NCI-H1694 (cell line): ENCODE results near the gene ZBTB32.
"Not testable (repeated sequence)": the region's sequence is repeated elsewhere in the genome, so short reads cannot be mapped to it uniquely, and the experiment has no call there.

Source experiments
- DNase-seq: peaks from one replicate; lab custom pipeline; 2025; lab: John Stamatoyannopoulos, UW

ZBTB32 gene, protein sequence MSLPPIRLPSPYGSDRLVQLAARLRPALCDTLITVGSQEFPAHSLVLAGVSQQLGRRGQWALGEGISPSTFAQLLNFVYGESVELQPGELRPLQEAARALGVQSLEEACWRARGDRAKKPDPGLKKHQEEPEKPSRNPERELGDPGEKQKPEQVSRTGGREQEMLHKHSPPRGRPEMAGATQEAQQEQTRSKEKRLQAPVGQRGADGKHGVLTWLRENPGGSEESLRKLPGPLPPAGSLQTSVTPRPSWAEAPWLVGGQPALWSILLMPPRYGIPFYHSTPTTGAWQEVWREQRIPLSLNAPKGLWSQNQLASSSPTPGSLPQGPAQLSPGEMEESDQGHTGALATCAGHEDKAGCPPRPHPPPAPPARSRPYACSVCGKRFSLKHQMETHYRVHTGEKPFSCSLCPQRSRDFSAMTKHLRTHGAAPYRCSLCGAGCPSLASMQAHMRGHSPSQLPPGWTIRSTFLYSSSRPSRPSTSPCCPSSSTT

DNA sequence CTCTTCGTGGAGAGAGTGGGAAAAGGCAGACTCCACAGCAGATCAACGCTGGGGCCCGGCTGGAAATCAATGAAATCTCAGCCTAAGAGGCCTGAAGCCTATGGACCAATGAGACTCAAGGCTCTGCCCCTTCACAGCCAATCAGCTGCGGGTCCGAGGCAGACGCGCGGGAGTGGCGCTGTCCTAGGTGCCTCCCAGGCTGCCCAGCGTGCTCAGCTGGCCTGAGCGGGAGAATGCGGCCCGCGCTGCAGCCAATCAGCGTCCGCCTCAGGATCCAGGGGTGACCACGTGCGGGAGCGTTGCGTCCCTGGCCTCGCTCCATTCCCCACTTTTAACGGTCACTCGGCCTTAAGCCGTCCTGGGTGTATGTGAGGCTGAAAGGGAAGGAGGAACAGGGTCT is at the start of gene ZBTB32:
TSS of gene ZBTB32 (plus strand) at position 341 of the 400 bp plus-strand sequence. CDS start 10,069 bp downstream, outside the sequence.
- DNase-seq = no peak

- not testable (repeated sequence) for DNase-seq
Measured at GRCh38 chr19:35654828-35655227, 49.5 kb upstream of the ZBTB32 start.

GRCh38 chr19:35655600-35655999 is 48.8 kb upstream of the ZBTB32 start:
- no peak for DNase-seq

DNA sequence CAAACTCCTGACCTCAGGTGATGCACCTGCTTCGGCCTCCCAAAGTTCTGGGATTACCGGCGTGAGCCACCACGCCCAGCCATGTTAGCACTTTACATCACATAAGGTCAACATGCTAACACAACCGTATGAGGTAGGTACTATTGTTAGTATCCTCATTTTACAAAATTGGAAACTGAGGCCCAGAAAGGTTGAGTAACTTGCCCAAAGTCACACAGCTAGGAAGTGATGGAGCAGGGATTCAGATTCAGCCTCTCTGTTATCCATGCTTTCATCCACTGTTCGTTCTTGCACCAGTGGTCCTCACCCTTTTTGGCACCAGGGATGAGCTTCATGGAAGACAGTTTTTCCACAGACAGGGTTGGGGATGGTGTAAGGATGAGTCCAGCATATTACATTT is 47.7 kb upstream of the ZBTB32 start:
- no peak for DNase-seq

GRCh38 chr19:35657904-35658700 is 46.3 kb upstream of the ZBTB32 start:
- DNase-seq = no peak

DNA sequence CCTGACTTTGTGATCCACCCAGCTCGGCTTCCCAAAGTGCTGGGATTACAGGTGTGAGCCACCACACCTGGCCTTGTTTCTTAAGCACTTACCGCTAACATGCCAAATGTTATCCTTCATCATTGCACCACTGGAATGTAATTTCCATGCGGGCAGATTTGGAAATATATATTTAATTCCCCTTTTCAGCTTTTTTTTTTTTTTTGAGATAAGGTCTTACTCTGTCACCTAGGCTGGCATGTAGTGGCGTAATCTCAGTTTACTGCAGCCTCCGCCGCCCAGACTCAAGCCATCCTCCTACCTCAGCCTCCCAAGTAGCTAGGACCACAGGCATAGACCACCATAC is 42.4 kb upstream of the ZBTB32 start:
- DNase-seq = no peak

DNA sequence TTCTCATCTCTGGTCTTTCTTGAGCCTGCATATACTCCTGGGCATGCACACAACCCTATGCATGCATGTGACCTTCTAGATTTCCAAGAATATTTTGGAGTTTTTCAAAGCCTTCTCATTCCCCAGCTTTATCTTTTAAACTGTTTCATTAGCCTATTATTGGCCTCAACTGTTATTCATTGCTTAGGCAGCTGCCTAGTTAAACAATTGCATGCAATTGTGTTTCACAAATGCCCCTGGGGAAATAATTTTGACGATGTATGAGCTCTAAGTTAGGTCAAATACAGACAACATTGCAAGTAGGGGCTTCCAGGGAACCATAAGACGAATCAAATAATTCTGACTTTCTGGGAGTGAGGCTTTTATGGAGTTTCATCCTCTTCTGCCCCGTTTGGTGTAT is 40.4 kb upstream of the ZBTB32 start:
- no peak for DNase-seq

- no peak for DNase-seq
Measured at GRCh38 chr19:35665157-35665556, 39.2 kb upstream of the ZBTB32 start.

GRCh38 chr19:35665604-35666003 is 38.8 kb upstream of the ZBTB32 start:
- no peak for DNase-seq

DNA sequence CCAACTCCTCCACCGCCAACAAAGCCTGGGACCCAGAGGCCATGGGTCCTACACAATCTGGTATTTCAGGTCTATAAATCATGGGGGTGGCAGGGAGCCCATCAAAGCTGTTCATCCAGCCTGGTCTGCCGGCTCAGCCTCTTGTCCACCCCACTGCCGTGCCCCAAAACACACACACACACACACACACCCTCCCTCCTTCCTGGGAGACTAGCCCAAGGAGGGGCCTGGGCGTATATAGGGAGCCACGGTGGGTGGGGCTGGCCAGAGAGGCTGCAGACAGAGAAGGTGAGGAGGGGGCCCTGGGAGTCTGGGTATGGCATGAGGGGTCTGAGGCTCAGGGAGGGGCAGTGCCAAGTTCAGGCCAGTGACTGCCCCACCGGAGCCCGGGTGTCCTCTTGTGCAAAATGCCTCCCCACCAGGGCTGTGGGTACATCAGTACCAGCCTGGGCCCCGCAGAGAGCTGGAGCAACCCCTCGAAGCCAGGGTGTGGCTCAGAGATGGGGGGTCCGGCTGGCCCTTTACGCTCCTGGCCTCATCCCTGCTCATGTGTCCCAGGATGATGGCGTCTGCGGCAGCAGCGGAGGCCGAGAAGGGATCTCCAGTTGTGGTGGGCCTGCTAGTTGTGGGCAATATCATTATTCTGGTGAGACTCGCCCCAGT is 38.0 kb upstream of the ZBTB32 start, which contains the start of gene UPK1A:
TSS of gene UPK1A (plus strand) at position 267 of the 663 bp plus-strand sequence. CDS start at position 563, 296 bp downstream.
- no peak for DNase-seq

- no peak for DNase-seq
Measured at GRCh38 chr19:35669566-35669965, 34.8 kb upstream of the ZBTB32 start.

DNA sequence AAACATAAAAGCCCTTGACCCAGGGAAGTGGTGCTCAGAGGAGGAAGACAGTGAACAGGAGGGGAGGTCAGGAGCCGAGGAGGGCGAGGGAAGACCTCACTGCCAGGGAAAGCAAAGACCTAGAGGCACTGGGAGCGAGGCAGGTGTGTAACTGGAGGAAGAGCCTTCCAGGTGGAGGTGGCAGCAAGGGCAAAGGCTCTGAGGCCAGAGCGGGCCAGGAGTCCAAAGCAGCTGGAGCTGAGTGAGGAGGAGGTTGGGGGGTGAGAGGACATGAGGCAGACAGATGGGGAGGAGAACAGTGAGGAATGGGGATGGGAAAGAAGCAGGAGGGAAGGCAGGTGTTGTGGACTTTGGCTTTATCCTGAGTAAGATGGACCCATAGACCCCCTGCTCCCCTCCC is 34.4 kb upstream of the ZBTB32 start:
- DNase-seq = no peak

GRCh38 chr19:35670686-35671085 is 33.7 kb upstream of the ZBTB32 start:
- DNase-seq = no peak

GRCh38 chr19:35671818-35672217 is 32.5 kb upstream of the ZBTB32 start:
- no peak for DNase-seq

- no peak for DNase-seq
Measured at GRCh38 chr19:35673121-35673804, 31.1 kb upstream of the ZBTB32 start.

DNA sequence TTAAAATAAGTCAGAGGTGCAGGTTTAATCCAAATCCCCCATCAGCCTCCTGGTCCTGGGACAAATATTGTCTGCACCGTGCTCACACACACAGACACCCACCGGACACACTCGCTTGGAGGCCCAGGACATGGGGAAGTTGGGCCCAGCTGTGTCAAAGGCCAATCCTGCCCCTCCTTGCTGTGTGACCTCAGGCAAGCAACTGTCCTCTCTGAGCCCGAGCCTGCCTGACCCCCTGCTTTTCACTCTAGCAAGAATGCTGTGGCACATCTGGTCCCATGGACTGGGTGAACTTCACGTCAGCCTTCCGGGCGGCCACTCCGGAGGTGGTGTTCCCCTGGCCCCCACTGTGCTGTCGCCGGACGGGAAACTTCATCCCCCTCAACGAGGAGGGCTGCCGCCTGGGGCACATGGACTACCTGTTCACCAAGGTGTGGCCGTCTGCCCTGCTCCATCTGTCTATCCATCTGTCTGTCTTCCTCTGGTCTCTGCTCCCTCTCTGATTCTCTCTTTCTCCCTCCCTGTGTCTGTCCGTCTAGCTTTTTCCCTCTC is 28.7 kb upstream of the ZBTB32 start:
- no peak for DNase-seq

- DNase-seq = no peak
Measured at GRCh38 chr19:35689836-35690235, 14.5 kb upstream of the ZBTB32 start.

DNA sequence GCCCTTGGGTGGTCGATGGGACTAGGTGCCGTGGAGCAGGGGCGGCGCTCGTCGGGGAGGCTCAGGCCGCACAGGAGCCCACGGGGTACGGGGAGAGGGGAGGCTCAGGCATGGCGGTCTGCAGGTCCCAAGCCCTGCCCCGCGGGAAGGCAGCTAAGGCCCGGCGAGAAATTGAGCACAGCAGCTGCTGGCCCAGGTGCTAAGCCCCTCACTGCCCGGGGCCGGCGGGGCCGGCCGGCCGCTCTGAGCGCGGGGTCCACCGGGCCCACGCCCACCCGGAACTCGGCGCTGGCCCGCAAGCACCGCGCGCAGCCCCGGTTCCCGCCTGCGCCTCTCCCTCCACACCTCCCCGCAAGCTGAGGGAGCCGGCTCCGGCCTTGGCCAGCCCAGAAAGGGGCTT is 13.3 kb upstream of the ZBTB32 start:
- not testable (repeated sequence) for DNase-seq

GRCh38 chr19:35692010-35692409 is 12.3 kb upstream of the ZBTB32 start:
- DNase-seq = no peak

DNA sequence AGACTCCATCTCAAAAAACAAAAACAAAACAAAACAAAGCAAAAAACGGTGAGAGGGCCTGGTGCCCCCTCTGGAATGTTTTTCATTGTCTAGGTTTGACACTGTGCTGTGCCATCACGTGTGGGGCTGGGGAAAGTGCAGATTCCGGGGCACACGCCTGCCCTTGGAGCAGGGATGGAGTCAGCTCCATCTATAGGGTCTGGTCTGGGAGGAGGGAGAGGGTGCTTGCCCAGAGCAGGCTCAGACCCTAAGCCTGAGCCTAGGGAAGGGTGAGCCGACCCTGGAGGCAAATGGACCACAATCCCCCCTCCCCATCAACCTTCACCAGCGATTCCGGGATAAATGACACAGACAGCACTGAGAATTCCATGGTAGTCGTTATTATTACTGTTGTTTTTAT is 10.9 kb upstream of the ZBTB32 start:
- DNase-seq = no peak

DNA sequence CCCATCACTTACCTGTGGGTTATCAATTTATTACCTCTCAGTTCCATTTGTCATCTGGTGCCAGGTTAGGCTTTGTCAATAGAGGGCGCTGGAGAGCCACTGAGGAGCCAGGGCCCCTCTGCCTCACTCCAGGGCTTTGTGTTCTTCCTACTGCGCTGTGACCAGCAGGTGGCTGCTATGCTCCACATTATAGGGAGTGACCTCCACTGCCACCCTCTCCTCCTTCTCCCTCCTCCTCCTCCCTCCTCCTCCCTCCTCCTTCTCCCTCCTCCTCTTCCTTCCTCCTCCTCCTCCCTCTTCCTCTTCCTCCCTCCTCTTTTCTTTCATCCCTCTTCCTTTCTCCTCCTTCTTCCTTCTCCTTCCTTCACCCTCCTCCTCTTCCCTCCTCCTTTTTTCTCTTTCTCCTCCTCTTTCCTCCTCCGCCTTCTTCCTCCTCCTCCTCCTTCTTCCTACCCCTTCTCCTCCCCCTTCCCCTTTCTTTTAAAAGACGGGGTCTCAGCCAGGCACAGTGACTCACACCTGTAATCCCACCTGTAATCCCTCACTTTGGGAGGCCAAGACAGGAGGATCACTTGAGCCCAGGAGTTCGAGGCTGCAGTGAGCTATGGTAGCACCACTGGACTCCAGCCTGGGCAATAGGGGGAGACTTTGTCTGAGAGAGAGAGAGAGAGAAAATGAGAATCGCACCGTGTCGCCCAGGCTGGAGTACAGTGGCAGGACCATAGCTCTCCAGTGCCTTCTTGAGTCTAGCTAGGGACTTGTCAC is 10.3 kb upstream of the ZBTB32 start:
- DNase-seq = peak; percentile 86
